GM21737 (cell line): ENCODE results near the gene DKK1.

Source experiments
- ATAC-seq: cut with Tn5 transposase; IDR thresholded peaks from one replicate; pipeline ENCODE4 v1.9.1; 2021; ENCODE audit warnings: mild to moderate bottlenecking, moderate library complexity; ENCODE audit not compliant: unreplicated experiment

Gene DKK1

GRCh38 chr10:52316500-52316899 is 2.4 kb downstream of the DKK1 start:
- ATAC-seq: no peak

DNA sequence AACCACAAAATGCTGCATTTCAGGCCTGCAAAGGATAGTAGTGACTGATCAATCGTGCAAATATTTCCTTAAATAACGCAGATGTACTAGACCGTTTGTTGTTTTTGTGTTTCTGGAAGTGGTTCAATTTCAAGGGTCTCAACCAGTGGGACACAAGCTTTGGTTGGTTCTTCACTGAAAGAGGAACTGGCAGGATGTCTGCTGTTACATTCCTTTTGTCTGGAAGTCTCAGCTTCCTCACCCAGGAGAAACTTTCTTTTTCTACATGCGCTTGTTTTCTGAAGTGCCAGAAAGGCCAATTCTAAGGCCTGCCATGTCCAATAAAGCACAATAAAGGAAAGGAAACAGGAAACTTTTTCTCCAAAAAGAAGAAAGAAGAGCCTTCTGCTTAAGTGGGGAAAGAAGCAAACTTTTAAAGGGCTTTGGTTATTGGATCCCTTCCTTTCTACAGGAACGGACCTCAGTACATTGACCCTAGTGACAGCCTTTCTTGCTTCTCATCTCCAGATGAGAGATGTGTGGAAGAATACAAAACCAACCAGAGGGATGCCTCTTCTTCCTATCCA is 4.1 kb downstream of the DKK1 start:
- no peak for ATAC-seq

DNA sequence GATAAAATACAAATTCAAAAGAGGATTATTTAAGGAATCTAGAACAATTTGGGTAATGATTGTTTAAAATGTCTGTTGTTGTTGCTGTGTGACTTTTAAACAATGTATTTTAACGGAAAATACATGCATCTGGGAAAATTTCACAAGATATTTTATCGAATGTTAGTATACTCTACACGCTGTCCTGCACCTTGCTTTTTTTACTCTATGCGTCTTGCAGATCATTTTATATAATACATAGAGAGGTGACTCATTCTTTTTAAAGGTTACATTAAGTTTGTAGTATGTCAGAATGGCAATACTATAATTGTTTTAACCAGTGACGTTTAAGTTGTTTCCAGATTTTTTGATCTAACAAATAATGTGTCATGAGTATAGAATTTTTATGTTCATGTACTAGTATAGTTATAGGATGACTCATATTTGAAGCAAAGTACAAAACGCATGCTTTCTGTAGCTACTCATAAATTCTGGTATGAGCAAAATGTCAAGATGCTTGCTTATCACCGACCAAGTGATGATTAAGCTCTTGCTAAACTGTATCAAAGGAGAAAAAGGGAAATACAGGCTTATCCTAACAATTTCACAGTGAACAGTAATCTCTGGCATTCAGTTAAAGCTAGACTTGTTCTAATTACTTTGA is 4.9 kb downstream of the DKK1 start:
- ATAC-seq: no peak

DNA sequence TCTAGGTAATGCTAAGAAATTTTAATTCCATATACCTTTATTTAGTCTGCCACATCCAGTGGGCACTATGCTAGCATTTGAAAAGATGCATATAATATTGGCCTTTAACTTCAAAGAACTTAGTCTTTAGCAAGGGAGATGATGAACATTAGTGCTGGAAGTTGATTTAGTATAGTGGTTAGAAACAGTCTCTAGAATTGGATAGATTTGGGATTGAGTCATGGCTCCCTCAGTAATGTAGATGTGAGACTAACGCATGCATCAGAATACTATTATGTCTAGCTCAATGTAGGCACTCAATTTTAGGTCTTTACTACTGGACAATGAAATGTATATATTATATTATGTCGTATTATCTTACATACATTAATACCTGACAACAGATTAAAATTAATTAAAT is 5.8 kb downstream of the DKK1 start:
- no peak for ATAC-seq

GRCh38 chr10:52322323-52322722 is 8.2 kb downstream of the DKK1 start:
- ATAC-seq: no peak

GRCh38 chr10:52322936-52323335 is 8.9 kb downstream of the DKK1 start:
- ATAC-seq: no peak

DNA sequence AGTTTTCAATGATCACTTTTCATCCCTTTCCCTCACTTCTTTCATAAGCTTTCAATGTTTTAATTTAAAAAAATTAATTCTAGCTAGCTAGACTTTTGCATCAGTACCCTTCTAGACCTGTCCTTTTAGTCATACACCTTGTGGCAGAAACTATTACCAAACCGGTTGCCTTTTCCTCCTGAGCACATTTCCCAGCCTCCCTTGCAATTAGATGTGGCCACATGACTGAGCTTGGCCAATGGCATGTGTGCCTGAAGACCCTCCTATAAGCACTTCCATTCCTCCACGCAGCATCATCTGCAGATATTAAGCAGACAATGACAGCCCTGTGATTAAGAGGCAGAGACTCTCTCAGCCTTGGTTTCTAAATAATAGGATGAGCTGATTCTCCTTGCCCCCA is 12.3 kb downstream of the DKK1 start:
- no peak for ATAC-seq

DNA sequence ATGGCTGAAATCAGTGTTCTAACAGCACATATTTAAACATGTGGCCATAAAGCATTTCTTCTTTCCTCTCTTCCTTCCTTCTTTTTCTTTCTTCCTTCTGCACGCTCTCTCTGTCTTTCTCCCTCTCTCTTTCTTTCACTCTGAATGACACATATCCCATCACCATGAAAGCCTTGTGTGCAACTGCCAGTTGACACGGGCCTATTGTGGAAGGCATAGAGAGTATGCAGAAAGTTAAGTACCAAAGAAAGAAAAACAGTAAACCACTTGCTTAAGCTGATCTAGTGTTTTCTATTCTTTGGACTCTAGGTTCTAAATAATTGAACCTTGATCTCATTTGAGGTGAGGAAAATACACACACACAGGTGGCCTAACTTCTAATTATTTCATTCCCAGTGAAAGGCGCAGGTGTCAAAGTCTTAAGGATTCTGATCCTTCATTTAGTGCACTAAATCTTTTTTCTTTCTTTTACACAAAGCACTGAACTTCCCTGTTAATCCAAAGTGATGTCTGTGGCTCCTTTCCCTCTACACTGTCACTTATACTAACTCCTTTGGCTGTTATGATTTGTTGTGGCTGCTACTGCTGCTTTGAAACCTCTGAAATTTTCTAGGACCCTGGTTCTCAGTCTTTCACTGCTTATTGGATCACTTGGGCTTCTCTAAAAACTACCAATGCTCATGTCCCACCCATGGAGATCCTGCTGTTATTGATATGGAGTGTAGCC is 17.7 kb downstream of the DKK1 start:
- no peak for ATAC-seq

GRCh38 chr10:52332815-52333214 is 18.7 kb downstream of the DKK1 start:
- ATAC-seq: no peak

GRCh38 chr10:52334595-52334994 is 20.5 kb downstream of the DKK1 start:
- no peak for ATAC-seq

DNA sequence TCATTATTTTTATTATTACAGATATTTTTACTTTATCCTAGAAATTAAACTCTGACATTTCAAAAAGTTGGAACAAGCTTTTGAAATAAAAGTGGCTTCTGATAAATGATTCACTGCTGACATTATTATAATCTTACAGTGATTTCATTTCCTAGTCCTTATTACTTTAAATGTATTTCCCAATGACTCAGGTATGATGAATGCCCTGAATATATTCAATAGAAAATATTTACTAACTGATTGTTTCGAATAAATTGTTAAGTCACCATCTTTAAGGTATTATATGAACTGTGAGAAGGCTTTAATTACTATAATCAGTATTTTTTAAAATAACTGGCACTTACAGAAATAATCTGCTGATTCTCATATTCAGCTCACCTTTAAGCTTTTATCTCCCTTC is 21.6 kb downstream of the DKK1 start:
- no peak for ATAC-seq

- ATAC-seq: no peak
Measured at GRCh38 chr10:52337225-52337624, 23.1 kb downstream of the DKK1 start.

- no peak for ATAC-seq
Measured at GRCh38 chr10:52343439-52343838, 29.4 kb downstream of the DKK1 start.

DNA sequence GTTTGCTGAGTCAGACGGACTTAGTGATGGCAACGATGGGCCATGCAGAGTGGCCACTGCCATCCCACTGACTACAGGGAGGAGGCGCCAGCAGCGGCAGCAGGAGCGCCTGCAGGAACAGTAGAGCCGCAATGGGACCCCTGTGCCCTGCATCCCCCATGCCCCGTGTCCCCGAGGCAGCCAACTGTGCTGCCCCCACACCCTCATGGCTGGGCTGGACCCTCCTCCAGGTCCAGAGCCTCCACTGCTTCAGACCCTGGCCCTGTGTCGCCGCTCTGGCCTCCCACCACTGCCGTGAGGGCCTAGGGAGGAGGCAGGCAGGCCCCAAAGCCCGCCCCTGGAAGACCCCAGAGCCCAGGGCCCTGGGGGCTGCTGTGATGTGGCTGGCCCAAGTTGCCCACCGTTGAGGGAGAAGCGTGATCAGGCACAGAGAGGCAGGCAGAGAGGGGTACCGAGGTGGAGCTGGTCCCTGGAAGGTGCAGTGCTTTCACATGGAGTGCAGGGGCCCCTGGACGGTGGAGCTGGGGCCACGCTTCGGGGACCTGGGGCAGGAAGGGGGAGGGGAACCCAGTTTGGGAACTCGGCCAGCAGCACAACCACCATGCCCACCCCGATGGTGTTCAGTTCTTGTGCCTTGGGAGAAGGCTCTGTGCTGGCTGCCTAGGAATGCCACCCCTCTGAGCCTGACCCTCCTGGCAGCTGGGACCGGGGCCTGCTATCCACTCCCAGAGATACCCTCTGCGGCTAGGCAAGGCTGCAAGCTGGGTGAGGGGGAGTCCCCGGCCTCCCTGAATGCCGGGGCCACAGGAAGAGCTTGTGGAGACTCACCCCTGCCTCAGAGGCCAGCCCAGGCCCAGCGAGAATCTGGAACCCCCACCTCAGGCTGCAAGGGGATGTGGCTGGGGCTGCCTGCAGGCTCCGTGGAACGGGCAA is 32.6 kb downstream of the DKK1 start:
- no peak for ATAC-seq

DNA sequence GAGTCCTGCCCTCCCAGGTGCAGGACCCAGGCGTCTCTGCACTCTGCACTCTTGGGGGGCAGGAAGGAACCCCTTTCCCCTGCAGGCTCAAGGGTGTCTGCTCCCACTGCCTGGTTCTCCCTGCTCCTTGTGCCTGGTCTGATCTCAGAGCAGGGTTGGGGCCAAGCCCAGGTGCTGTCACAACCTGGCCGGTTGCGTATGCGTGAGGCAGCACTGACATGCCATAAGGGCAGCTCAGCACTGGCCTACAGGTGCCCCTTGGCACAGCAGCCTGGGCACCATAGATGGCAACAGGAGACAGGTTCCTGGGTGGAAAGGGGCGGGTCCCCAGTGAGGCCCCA is 33.2 kb downstream of the DKK1 start:
- no peak for ATAC-seq

- no peak for ATAC-seq
Measured at GRCh38 chr10:52348037-52348564, 34.0 kb downstream of the DKK1 start.

DNA sequence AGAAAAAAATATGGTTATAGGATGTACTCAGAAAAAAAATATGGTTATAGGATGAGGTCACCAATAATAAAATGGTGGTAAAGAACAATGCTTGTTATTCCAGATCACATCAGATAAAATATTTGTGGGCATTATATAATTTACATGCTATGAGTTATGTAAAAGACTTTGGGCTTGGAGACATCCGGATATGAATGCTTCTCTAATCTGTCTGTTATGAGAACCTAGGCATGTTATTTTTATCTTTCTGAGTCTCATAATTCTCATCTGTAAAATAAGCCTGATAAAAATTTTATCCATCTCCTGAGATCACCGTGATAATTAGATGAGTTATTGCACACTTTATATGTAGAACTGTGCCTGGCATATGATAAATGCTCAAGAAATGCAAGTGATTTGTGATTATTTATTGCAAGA is 37.8 kb downstream of the DKK1 start:
- ATAC-seq: no peak

DNA sequence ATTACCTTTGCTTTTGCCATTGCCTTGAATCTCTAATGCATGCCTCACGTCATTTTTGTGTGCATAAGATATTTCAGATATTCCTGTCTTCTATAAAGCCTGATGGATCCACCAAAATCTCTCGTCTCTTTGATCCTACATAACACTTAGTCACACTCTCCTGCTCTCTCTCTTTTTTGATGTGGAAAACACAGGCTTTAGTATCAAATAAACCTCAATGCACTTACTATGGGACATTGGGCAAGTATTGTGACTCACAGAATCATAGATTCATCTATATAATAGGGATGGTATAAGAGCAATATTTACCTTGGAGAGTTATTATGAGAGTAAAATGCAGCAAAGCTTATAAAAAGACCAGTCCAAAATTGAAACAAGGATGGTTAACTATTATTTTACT is 39.1 kb downstream of the DKK1 start:
- no peak for ATAC-seq

- ATAC-seq: no peak
Measured at GRCh38 chr10:52353960-52354394, 39.9 kb downstream of the DKK1 start.

DNA sequence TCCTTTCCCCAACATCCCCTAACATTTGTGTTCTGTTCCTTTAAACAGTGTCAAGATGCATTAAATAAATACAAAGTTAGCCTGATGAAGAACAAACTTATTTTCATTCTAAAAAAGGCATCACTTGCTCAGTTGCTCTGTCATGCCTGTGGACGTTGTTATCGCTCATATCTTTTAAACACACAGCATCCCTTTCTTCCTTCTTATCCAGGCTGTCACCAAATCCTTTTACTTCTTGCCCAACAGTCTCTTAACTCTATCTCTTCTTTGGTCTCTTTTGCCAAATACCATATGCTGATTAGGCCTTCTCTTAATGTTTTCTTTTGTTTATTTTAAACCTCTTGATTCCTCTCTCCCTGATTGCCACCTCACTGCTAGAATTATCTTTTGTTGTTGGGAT is 43.9 kb downstream of the DKK1 start:
- no peak for ATAC-seq

DNA sequence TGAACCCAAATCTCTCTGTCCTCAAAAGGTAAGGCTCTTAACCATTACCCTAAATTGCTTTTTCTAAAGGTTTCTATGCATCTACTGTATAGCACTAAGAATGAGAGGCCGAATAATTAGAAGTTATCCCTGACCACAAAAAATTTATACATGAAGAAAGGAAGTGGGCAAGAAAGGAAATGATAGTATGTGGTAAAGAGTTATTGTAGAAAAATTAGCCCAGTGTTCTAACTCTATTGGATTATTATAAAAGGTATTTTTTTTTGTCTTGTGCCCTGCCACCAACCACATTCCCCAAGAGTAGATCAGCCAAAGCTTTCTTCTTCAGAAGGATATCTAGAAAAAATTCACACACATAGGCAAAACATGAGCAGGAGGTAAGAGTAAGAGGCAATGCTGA is 45.4 kb downstream of the DKK1 start:
- ATAC-seq: no peak
